GM23338 (cell line): ENCODE results near the gene CTU1. TPM values are rescaled to one million over a fixed set of nuclear protein-coding genes. Genes with fewer than 3 reads are reported as not detected.

Experiments used
- ATAC-seq: fragments of 200-7000 bp; cut with Tn5 transposase; 3 replicates; pipeline ENCODE4 v1.9.1; 2020
- DNase-seq: peaks from one replicate; pipeline ENCODE4 v3.0.0-alpha.2; 2015; ENCODE audit warnings: low spot score
- H2AFZ ChIP-seq: fragments of 200-600 bp; sonication (generic); 2 replicates; pipeline ENCODE4 v1.8.0; 2016; ENCODE audit warnings: antibody characterized with exemption, mild to moderate bottlenecking, moderate library complexity
- H3F3A ChIP-seq: fragments of 200-600 bp; sonication (generic); replicated peaks from 2 replicates; pipeline ENCODE4 v1.8.0; 2017; ENCODE audit warnings: antibody characterized with exemption, mixed run types, low read depth
- H3K27ac ChIP-seq: fragments of 200-600 bp; sonication (generic); 2 replicates; pipeline ENCODE4 v1.6.1; 2016; ENCODE audit warnings: low read depth
- H3K27me3 ChIP-seq: fragments of 200-600 bp; sonication (generic); 2 replicates; pipeline ENCODE4 v1.8.0; 2016; ENCODE audit warnings: mild to moderate bottlenecking, mixed run types, moderate library complexity; ENCODE audit not compliant: insufficient read depth
- H3K36me3 ChIP-seq: fragments of 200-600 bp; sonication (generic); 2 replicates; pipeline ENCODE4 v1.8.0; 2016; ENCODE audit warnings: mild to moderate bottlenecking; ENCODE audit not compliant: insufficient read depth
- H3K4me1 ChIP-seq: fragments of 200-600 bp; sonication (generic); 2 replicates; pipeline ENCODE4 v1.8.0; 2016; ENCODE audit warnings: mild to moderate bottlenecking, moderate library complexity; ENCODE audit not compliant: insufficient read depth
- H3K4me2 ChIP-seq: fragments of 200-600 bp; sonication (generic); 2 replicates; pipeline ENCODE4 v1.7.1; 2017; ENCODE audit warnings: mixed run types
- H3K4me3 ChIP-seq: fragments of 200-600 bp; sonication (generic); 2 replicates; pipeline ENCODE4 v1.6.1; 2016; ENCODE audit warnings: mixed run types
- H3K79me2 ChIP-seq: fragments of 200-600 bp; sonication (generic); replicated peaks from 2 replicates; pipeline ENCODE4 v1.8.0; 2017; ENCODE audit warnings: mild to moderate bottlenecking; ENCODE audit not compliant: insufficient read depth
- H3K9me2 ChIP-seq: fragments of 200-600 bp; sonication (generic); 2 replicates; pipeline ENCODE4 v1.8.0; 2017; ENCODE audit not compliant: insufficient read depth
- H4K20me1 ChIP-seq: fragments of 200-600 bp; sonication (generic); replicated peaks from 2 replicates; pipeline ENCODE4 v1.8.0; 2017; ENCODE audit warnings: mild to moderate bottlenecking; ENCODE audit not compliant: insufficient read depth
- H3K27ac Mint-ChIP-seq: 2 replicates; pipeline ENCODE4 v1.8.0; 2020; ENCODE audit warnings: inconsistent platforms, mild to moderate bottlenecking, moderate library complexity, mixed read lengths
- H3K27me3 Mint-ChIP-seq: 3 replicates; pipeline ENCODE4 v1.8.0; 2022; ENCODE audit warnings: low read depth, mild to moderate bottlenecking, moderate library complexity, mixed read lengths, inconsistent platforms; ENCODE audit not compliant: insufficient read depth, poor library complexity
- H3K36me3 Mint-ChIP-seq: 3 replicates; pipeline ENCODE4 v1.8.0; 2021; ENCODE audit warnings: low read depth, mild to moderate bottlenecking, inconsistent platforms, moderate library complexity, mixed read lengths
- H3K4me1 Mint-ChIP-seq: 3 replicates; pipeline ENCODE4 v1.8.0; 2020; ENCODE audit warnings: mild to moderate bottlenecking, inconsistent platforms, mixed read lengths
- H3K4me3 Mint-ChIP-seq: 3 replicates; pipeline ENCODE4 v1.8.0; 2021; ENCODE audit warnings: moderate library complexity, mild to moderate bottlenecking, inconsistent platforms, mixed read lengths
- H3K9me3 Mint-ChIP-seq: 3 replicates; pipeline ENCODE4 v1.8.0; 2020; ENCODE audit warnings: moderate library complexity, mild to moderate bottlenecking, inconsistent platforms, mixed read lengths
- CREB1 ChIP-seq: fragments of 250-450 bp; sonication (Bioruptor Pico); IDR thresholded peaks from 2 replicates; pipeline ENCODE4 v1.5.0; 2020; ENCODE audit warnings: low read depth, mild to moderate bottlenecking, moderate library complexity
- CTCF ChIP-seq, 2 experiments: fragments of 200-600 bp in 1 of 2; sonication (generic) in 1 of 2; conservative IDR thresholded peaks; 2 replicates each; pipeline versions ENCODE4 v1.5.1 to v1.6.1; 2016 to 2017; ENCODE audit warnings: antibody characterized with exemption in 2 of 2, low read depth in 2 of 2, mild to moderate bottlenecking in 2 of 2, moderate library complexity in 1 of 2
- ETS1 ChIP-seq: IDR thresholded peaks from 2 replicates; pipeline ENCODE4 v1.6.1; 2016; ENCODE audit warnings: antibody characterized with exemption
- EZH2 ChIP-seq: fragments of 200-600 bp; sonication (generic); IDR thresholded peaks from one replicate; pipeline ENCODE4 v1.8.0; 2017; ENCODE audit warnings: antibody characterized with exemption, mild to moderate bottlenecking, low read depth; ENCODE audit not compliant: unreplicated experiment
- EZH2phosphoT487 ChIP-seq: fragments of 200-600 bp; sonication (generic); IDR thresholded peaks from one replicate; pipeline ENCODE4 v1.8.1; 2018; ENCODE audit warnings: antibody characterized with exemption; ENCODE audit not compliant: unreplicated experiment
- JUNB ChIP-seq: IDR thresholded peaks from one replicate; pipeline ENCODE4 v1.6.1; 2016; ENCODE audit warnings: antibody characterized with exemption; ENCODE audit not compliant: unreplicated experiment
- NANOG ChIP-seq: IDR thresholded peaks from 2 replicates; pipeline ENCODE4 v1.6.1; 2016; ENCODE audit warnings: antibody characterized with exemption, borderline replicate concordance
- POLR2AphosphoS5 ChIP-seq: IDR thresholded peaks from 2 replicates; pipeline ENCODE4 v1.6.1; 2016; ENCODE audit warnings: antibody characterized with exemption, low read depth
- REST ChIP-seq: IDR thresholded peaks from one replicate; pipeline ENCODE4 v1.6.1; 2018; ENCODE audit warnings: antibody characterized with exemption; ENCODE audit not compliant: unreplicated experiment
- ZNF114 ChIP-seq: fragments of 250-450 bp; sonication (Bioruptor Pico); IDR thresholded peaks from 2 replicates; pipeline ENCODE4 v1.5.0; 2020; ENCODE audit warnings: mild to moderate bottlenecking, moderate library complexity
- ZNF331 ChIP-seq: fragments of 250-450 bp; sonication (Bioruptor Pico); IDR thresholded peaks from 2 replicates; pipeline ENCODE4 v1.5.0; 2020; ENCODE audit warnings: low read depth, mild to moderate bottlenecking, moderate library complexity
- ZNF462 ChIP-seq: fragments of 250-450 bp; sonication (Bioruptor Pico); IDR thresholded peaks from 2 replicates; pipeline ENCODE4 v1.5.0; 2020; ENCODE audit warnings: mild to moderate bottlenecking, moderate library complexity
- polyA plus RNA-seq: library from polyadenylated mRNA; unstranded; fragments of >200 nt; fragmentation: Nextera tagmentation; extraction: Ambion mirVana; gene quantifications from 2 replicates; pipeline ENCODE4 v1.2.1, GENCODE V29; 2016
- total RNA-seq: library from RNA; depleted of rRNA; stranded (reverse); fragments of >200 nt; shearing (Covaris generic); gene quantifications from 2 replicates; pipeline ENCODE4 v1.2.3, GENCODE V29; 2014

CTU1 gene
- total and polyA plus RNA-seq, 2 experiments from 2014 or later = 3.7 to 18.8 TPM

- no peak for TF ChIP-seq ZNF462 (CRISPR knock-in tag)
- no peak for TF ChIP-seq NANOG
- TF ChIP-seq ZNF114 (CRISPR knock-in tag) = no peak
- no peak for TF ChIP-seq POLR2AphosphoS5
- no peak for TF ChIP-seq ETS1
- no peak for TF ChIP-seq EZH2
- TF ChIP-seq EZH2phosphoT487 = no peak
These were observed 36.4 kb upstream of the CTU1 start (continued) for GRCh38 chr19:51144482-51145045.

GRCh38 chr19:51143486-51143885 is 35.3 kb upstream of the CTU1 start:
- Mint-ChIP-seq H3K4me3 (no peak overlapping the region), H3K27ac (no peak overlapping the region), H3K27me3 (peaks cover 22% of the 10 kb centered on the region), H3K4me1 (peaks cover 21% of the 10 kb centered on the region), H3K36me3 (no peaks in the 10 kb centered on the region), H3K9me3 (peaks cover 3% of the 10 kb centered on the region; the same call in 2 of the 3 replicates)
- ATAC-seq (no peak), DNase-seq (no peak)
- Histone ChIP-seq H4K20me1 (no peaks in the 10 kb centered on the region), H3K36me3 (no peaks in the 10 kb centered on the region), H3F3A (no peaks in the 10 kb centered on the region), H3K4me3 (no peak overlapping the region), H3K4me1 (peaks cover 14% of the 10 kb centered on the region), H3K27ac (no peak overlapping the region), H3K9me2 (0 out of 2 replicates have a peak, but pooled peaks cover 5% of the 10 kb centered on the region), H2AFZ (no peak overlapping the region), H3K4me2 (no peak overlapping the region), H3K79me2 (no peaks in the 10 kb centered on the region), H3K27me3 (no peaks in the 10 kb centered on the region)
- no peak for TF ChIP-seq EZH2phosphoT487
- TF ChIP-seq ZNF331 = no peak
- no peak for TF ChIP-seq CREB1 (CRISPR knock-in tag)
- no peak for TF ChIP-seq CTCF (conservative IDR thresholded peaks at IDR 0.05; ENCODE audit: low read depth in 2 of 2)
- TF ChIP-seq ZNF114 (CRISPR knock-in tag) = no peak
- TF ChIP-seq EZH2 = no peak
- TF ChIP-seq JUNB = no peak
- TF ChIP-seq REST = no peak
